MM.1S (cell line): ENCODE measurements around the gene TRIM29.

Experiments used
- DNase-seq: peaks from one replicate; pipeline ENCODE4 v3.0.0-alpha.2; 2015
- H2AFZ ChIP-seq: fragments of 300-600 bp; sonication (generic); 2 replicates; pipeline ENCODE4 v1.6.0; 2016; ENCODE audit warnings: antibody characterized with exemption, low read length
- H3F3A ChIP-seq: fragments of 300-600 bp; sonication (generic); 2 replicates; pipeline ENCODE4 v1.6.1; 2016; ENCODE audit warnings: mild to moderate bottlenecking, antibody characterized with exemption, low read length, moderate library complexity, mixed read lengths; ENCODE audit not compliant: insufficient read depth
- H3K27ac ChIP-seq: fragments of 300-600 bp; sonication (generic); 2 replicates; pipeline ENCODE4 v1.5.1; 2016; ENCODE audit warnings: mild to moderate bottlenecking, low read length
- H3K27me3 ChIP-seq: fragments of 300-600 bp; sonication (generic); replicated peaks from 2 replicates; pipeline ENCODE4 v1.6.0; 2016; ENCODE audit warnings: low read length; ENCODE audit not compliant: insufficient read depth
- H3K36me3 ChIP-seq: fragments of 300-600 bp; sonication (generic); replicated peaks from 2 replicates; pipeline ENCODE4 v1.6.1; 2016; ENCODE audit warnings: mild to moderate bottlenecking, low read length, mixed read lengths; ENCODE audit not compliant: insufficient read depth
- H3K4me1 ChIP-seq: fragments of 300-600 bp; sonication (generic); 2 replicates; pipeline ENCODE4 v1.6.1; 2016; ENCODE audit warnings: low read length, mixed read lengths
- H3K4me2 ChIP-seq: fragments of 300-600 bp; sonication (generic); 2 replicates; pipeline ENCODE4 v1.6.0; 2016; ENCODE audit warnings: low read depth, low read length
- H3K4me3 ChIP-seq: fragments of 300-600 bp; sonication (generic); 2 replicates; pipeline ENCODE4 v1.5.1; 2016; ENCODE audit warnings: low read length, mixed read lengths
- H3K79me2 ChIP-seq: fragments of 300-600 bp; sonication (generic); 2 replicates; pipeline ENCODE4 v1.6.1; 2016; ENCODE audit warnings: mixed run types, low read length, mixed read lengths
- H3K9ac ChIP-seq: fragments of 300-600 bp; sonication (generic); 2 replicates; pipeline ENCODE4 v1.6.1; 2016; ENCODE audit warnings: low read length, mixed read lengths
- H3K9me2 ChIP-seq: fragments of 300-600 bp; sonication (generic); replicated peaks from 2 replicates; pipeline ENCODE4 v1.6.1; 2016; ENCODE audit warnings: mild to moderate bottlenecking, low read length, mixed read lengths; ENCODE audit not compliant: insufficient read depth
- H3K9me3 ChIP-seq: fragments of 300-600 bp; sonication (generic); replicated peaks from 2 replicates; pipeline ENCODE4 v1.6.1; 2016; ENCODE audit warnings: mild to moderate bottlenecking, low read length, mixed read lengths; ENCODE audit not compliant: insufficient read depth
- H4K20me1 ChIP-seq: fragments of 300-600 bp; sonication (generic); 2 replicates; pipeline ENCODE4 v1.6.1; 2016; ENCODE audit warnings: mild to moderate bottlenecking, low read length, moderate library complexity, mixed read lengths; ENCODE audit not compliant: insufficient read depth
- EZH2 ChIP-seq: fragments of 300-600 bp; sonication (generic); optimal IDR thresholded peaks from 2 replicates; pipeline ENCODE3; 2017; ENCODE audit warnings: low read depth, mild to moderate bottlenecking, antibody characterized with exemption, low read length, mixed read lengths
- EZH2phosphoT487 ChIP-seq: fragments of 300-600 bp; sonication (generic); IDR thresholded peaks from 2 replicates; pipeline ENCODE4 v1.6.1; 2018; ENCODE audit warnings: antibody characterized with exemption, low read length
- TF ChIP-seq, protein P1 (sequence below): fragments of 300-600 bp; sonication (generic); IDR thresholded peaks from 2 replicates; pipeline ENCODE4 v1.5.1; 2016; ENCODE audit warnings: antibody characterized with exemption, low read length, mixed read lengths

TRIM29 gene

DNA sequence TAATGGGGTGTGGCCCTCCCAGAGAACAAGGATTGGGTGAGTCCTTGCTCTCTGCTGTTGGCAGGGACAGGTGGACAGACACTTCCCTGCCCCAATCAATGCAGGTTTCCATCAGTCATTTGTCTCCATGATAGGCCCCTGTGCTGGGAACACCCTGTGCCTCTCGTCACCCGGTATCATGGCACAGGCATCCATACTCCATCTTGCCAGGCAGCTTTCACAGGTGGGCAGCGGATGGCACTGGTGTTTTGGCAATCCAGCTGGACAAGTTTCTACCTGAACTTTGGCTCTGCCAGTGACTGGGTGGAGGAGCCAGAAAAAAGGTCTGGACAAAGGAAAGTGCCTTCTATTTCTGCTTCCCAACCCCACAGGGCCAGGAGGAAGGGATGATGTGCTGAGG is 47.5 kb downstream of the TRIM29 start:
- peaks cover 16% of the 10 kb centered on the region; the same call in 1 of the 2 replicates for H3K27me3 ChIP-seq
- TF ChIP-seq EZH2phosphoT487 = no peak
- H3K27ac ChIP-seq = no peak overlapping the region
- no peaks in the 10 kb centered on the region for H3K79me2 ChIP-seq
- no peaks in the 10 kb centered on the region for H3F3A ChIP-seq
- no peak overlapping the region for H3K9ac ChIP-seq
- H3K9me2 ChIP-seq = no peaks in the 10 kb centered on the region
- no peak overlapping the region for H3K4me3 ChIP-seq
- no peaks in the 10 kb centered on the region for H3K36me3 ChIP-seq
- H3K9me3 ChIP-seq = no peaks in the 10 kb centered on the region
- no peaks in the 10 kb centered on the region for H4K20me1 ChIP-seq
- H3K4me2 ChIP-seq = no peak overlapping the region
- H3K4me1 ChIP-seq = no peaks in the 10 kb centered on the region
- DNase-seq = no peak
- H2AFZ ChIP-seq = no peak overlapping the region

DNA sequence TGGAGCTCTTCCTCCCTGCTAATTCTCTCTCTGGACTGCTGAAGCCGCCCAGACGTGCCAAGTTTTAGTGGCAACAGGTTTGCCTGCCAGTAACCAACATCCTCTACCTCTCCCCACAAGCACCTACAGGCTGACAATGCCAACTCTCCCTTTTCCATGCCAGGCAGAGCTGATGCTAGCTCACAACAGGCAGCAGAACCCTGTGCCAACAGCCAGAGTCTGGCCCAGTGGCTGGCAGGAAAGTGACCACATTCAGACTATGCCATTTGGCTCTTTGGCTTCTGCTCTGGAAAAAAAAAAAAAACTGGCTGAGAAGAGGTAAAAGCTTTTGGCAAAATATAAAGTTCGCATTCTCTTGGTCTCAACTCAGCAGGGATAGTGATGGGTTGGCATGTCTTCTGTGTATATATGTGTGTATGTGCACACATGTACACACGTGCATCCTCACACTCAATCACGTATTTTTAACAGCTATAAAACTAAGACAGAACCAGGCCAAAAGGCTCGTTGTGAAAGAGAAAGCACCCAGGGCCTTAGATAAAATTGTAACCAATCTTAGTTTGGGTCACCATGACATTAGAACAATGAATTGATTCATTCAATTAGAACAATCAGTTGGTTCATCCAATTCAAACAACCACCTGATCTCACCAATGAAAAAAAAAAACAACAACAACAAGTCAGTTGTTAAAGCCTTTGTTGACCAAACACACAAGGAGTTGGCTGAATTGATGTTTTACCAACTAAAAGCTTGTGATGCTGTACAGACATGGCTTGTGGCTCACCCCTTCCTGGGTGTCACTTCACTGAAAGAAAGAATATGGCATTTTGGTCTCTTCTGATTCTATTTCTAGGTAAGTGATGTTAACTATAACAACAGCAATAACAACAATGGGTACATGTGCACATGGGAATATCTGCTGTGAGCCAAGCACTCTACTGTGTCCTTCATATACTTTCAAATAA is 48.6 kb downstream of the TRIM29 start:
- TF ChIP-seq, protein P1, sequence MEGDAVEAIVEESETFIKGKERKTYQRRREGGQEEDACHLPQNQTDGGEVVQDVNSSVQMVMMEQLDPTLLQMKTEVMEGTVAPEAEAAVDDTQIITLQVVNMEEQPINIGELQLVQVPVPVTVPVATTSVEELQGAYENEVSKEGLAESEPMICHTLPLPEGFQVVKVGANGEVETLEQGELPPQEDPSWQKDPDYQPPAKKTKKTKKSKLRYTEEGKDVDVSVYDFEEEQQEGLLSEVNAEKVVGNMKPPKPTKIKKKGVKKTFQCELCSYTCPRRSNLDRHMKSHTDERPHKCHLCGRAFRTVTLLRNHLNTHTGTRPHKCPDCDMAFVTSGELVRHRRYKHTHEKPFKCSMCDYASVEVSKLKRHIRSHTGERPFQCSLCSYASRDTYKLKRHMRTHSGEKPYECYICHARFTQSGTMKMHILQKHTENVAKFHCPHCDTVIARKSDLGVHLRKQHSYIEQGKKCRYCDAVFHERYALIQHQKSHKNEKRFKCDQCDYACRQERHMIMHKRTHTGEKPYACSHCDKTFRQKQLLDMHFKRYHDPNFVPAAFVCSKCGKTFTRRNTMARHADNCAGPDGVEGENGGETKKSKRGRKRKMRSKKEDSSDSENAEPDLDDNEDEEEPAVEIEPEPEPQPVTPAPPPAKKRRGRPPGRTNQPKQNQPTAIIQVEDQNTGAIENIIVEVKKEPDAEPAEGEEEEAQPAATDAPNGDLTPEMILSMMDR = no peak
- TF ChIP-seq EZH2 = no peak
- no peak for TF ChIP-seq EZH2phosphoT487
- no peak overlapping the region for H2AFZ ChIP-seq

DNA sequence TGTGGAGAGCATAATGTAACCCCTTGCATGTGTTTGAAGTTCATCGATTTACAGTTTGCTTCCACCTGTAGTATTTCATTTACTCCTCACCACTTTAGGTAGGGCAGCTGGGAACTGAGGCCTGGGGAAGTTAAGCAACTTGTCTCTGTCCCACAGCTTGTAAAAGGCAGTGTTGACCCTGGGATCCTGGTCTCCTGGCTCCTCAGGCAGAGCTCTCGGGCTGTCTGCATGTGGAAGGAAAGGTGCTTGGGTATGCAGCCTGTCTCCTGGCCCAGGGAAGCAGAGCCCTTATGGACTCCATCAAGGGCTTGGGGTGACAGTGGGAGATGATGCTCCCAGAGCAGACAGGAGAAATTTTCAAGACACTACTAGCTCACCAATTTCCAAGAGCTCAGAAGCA is 49.9 kb downstream of the TRIM29 start:
- Histone ChIP-seq H3K36me3 (no peaks in the 10 kb centered on the region), H3K79me2 (no peaks in the 10 kb centered on the region), H3K4me2 (no peak overlapping the region), H4K20me1 (no peaks in the 10 kb centered on the region), H3K9me3 (no peaks in the 10 kb centered on the region), H3K27ac (no peak overlapping the region), H3F3A (no peaks in the 10 kb centered on the region), H3K4me1 (no peaks in the 10 kb centered on the region), H3K4me3 (no peak overlapping the region), H3K9ac (no peak overlapping the region), H3K27me3 (peaks cover 12% of the 10 kb centered on the region; the same call in 1 of the 2 replicates), H3K9me2 (no peaks in the 10 kb centered on the region), H2AFZ (no peak overlapping the region)
- no peak for DNase-seq
- TF ChIP-seq, protein P1 = no peak
- TF ChIP-seq EZH2phosphoT487 (no peak), EZH2 (no peak)

More for the DNA sequence above, 48.6 kb downstream of the TRIM29 start:
- Histone ChIP-seq H3F3A (no peaks in the 10 kb centered on the region), H3K27me3 (peaks cover 12% of the 10 kb centered on the region; the same call in 1 of the 2 replicates), H4K20me1 (no peaks in the 10 kb centered on the region), H3K9me3 (no peaks in the 10 kb centered on the region), H3K4me1 (no peaks in the 10 kb centered on the region), H3K79me2 (no peaks in the 10 kb centered on the region), H3K4me3 (no peak overlapping the region), H3K36me3 (no peaks in the 10 kb centered on the region), H3K9ac (no peak overlapping the region), H3K27ac (no peak overlapping the region), H3K4me2 (no peak overlapping the region), H3K9me2 (no peaks in the 10 kb centered on the region)
- DNase-seq = no peak

DNA sequence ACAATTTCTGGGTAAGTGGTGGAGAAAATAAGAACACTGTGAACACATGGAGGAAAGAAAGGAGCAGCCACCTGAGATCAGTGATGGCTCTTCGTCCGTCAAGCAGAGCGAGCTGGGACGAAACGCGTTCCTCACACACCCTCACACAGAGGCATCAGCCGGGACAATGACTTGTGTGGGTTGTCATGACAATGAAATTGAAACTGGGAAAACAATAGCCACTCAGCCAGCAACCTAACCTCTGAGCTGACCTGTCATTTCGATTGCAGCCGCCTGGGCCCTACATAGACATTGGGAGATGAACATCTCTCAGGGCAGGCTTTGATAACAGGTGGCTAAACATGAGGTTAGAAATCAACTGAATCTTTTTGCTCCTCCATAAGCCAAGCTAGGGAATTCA is 51.3 kb downstream of the TRIM29 start:
- H3K4me2 ChIP-seq = no peak overlapping the region
- no peaks in the 10 kb centered on the region for H4K20me1 ChIP-seq
- no peaks in the 10 kb centered on the region for H3K9me3 ChIP-seq
- H3K27me3 ChIP-seq = peaks cover 12% of the 10 kb centered on the region; the same call in 1 of the 2 replicates
- DNase-seq = no peak
- H3K36me3 ChIP-seq = no peaks in the 10 kb centered on the region
- no peak overlapping the region for H3K27ac ChIP-seq
- no peak overlapping the region for H2AFZ ChIP-seq
- H3F3A ChIP-seq = no peaks in the 10 kb centered on the region
- no peaks in the 10 kb centered on the region for H3K4me1 ChIP-seq
- H3K9ac ChIP-seq = no peak overlapping the region
- no peaks in the 10 kb centered on the region for H3K9me2 ChIP-seq
- TF ChIP-seq, protein P1 = no peak
- TF ChIP-seq EZH2phosphoT487 (no peak), EZH2 (no peak)
- H3K4me3 ChIP-seq = no peak overlapping the region
- no peaks in the 10 kb centered on the region for H3K79me2 ChIP-seq
